ENCODE measurements around the gene ZNF487. TPM values are rescaled to one million over a fixed set of nuclear protein-coding genes. Genes with fewer than 3 reads are reported as not detected.
"Not testable (repeated sequence)": the region's sequence is repeated elsewhere in the genome, so short reads cannot be mapped to it uniquely, and the experiment has no call there.

ZNF487 gene
- total RNA-seq, 2 experiments from 2014 or later, result 3.5 to 6.5 TPM

DNA sequence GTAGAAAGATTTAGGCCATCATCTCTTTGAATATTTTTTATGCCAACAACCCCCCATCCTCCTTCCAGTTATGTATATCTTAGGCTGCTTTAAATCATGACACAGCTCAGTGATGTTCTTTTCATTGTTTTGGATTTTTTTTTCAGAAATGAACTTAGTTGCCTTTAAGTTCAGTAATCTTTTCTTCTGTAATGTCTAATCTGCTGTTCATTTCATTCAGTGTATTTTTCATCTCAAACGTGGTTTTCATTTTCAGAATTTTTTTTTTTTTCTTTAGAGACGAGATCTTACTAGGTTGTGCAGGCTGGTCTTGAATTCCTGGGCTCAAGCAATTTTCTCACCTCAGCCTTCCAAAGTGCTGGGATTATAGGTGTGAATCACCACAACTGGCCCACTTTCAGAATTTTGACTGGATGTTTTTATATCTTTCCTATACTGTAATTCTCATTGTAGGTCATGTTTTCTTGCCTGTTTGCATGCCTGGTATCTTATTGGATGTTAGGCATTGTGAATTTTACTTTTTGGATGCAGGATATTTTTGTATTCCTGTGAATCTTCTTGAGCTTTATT is 8.1 kb downstream of the ZNF487 start:
- no peak for TF ChIP-seq CTCF (conservative IDR thresholded peaks at IDR 0.05; ENCODE audit: low read length)
- TF ChIP-seq EZH2phosphoT487 (IDR thresholded peaks at IDR 0.05; ENCODE audit: borderline replicate concordance, low read depth, low read length), result no peak
- ChIA-PET POLR2A (interaction anchor here (0.7 to 1.0 kb wide), 5 partner anchors 8 to 71 kb away, joined by 3 to 5 read pairs (median 4); no protein-coding TSS in a partner anchor), CTCF (ENCODE audit: unreplicated experiment) (interaction anchor here (1.2 kb wide), 1 partner anchor 9 kb away, joined by 3 read pairs; no protein-coding TSS in a partner anchor)
- Histone ChIP-seq H2AFZ (ENCODE audit: low read length) (no peak overlapping the region), H3K9me3 (ENCODE audit: low read length) (peaks cover 21% of the 10 kb centered on the region; the same call in 1 of the 2 replicates), H3K4me2 (ENCODE audit: low read length) (no peak overlapping the region), H3K36me3 (ENCODE audit: insufficient read depth, low read length) (peaks cover 11% of the 10 kb centered on the region; the same call in 1 of the 2 replicates), H3K9me2 (ENCODE audit: insufficient read depth, low read length) (no peaks in the 10 kb centered on the region), H3K27ac (ENCODE audit: low read depth, low read length, poor library complexity, severe bottlenecking) (no peak overlapping the region), H4K20me1 (ENCODE audit: insufficient read depth, low read length) (no peaks in the 10 kb centered on the region), H3K79me2 (ENCODE audit: insufficient read depth, low read depth, low read length) (no peaks in the 10 kb centered on the region; the same call in 1 of the 2 replicates), H3K4me3 (ENCODE audit: low read depth, low read length, poor library complexity, severe bottlenecking) (no peak overlapping the region), H3K4me1 (ENCODE audit: insufficient read depth, low read length, poor library complexity, severe bottlenecking) (peaks cover 8% of the 10 kb centered on the region)
- DNase-seq (ENCODE audit: low spot score), result no peak
- intact Hi-C loops (cut with micrococcal nuclease; ENCODE audit: unreplicated experiment), result no loop called here
- BruUV-seq (replicated peaks), result no TSS peak

DNA sequence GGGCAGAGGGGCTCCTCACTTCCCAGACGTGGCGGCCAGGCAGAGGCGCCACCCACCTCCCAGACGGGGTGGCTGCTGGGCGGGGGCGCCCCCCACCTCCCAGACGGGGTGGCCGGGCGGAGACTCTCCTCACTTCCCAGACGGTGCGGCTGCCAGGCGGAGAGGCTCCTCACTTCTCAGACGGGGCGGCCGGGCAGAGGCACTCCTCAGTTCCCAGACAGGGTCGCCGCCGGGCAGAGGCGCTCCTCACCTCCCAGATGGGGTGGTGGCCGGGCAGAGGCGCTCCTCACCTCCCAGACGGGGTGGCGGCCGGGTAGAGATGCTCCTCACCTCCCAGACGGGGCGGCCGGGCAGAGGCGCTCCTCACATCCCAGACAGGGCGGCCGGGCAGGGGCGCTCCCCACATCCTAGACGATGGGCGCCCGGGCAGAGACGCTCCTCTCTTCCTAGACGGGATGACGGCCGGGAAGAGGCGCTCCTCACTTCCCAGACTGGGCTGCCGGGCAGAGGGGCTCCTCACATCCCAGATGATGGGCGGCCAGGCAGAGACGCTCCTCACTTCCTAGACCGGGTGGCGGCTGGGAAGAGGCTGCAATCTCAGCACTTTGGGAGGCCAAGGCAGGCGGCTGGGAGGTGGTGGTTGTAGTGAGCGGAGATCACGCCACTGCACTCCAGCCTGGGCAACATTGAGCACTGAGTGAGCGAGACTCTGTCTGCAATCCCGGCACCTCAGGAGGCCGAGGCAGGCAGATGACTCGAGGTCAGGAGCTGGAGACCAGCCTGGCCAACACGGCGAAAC is 9.5 kb downstream of the ZNF487 start:
- peaks cover 21% of the 10 kb centered on the region; the same call in 1 of the 2 replicates for H3K9me3 ChIP-seq (ENCODE audit: low read length)
- H3K9me2 ChIP-seq (ENCODE audit: insufficient read depth, low read length); H3K4me2 ChIP-seq (ENCODE audit: low read length); H2AFZ ChIP-seq (ENCODE audit: low read length); BruUV-seq (replicated peaks); H3K4me3 ChIP-seq (ENCODE audit: low read depth, low read length, poor library complexity, severe bottlenecking); CTCF ChIA-PET (ENCODE audit: unreplicated experiment); H3K79me2 ChIP-seq (ENCODE audit: insufficient read depth, low read depth, low read length); H3K27ac ChIP-seq (ENCODE audit: low read depth, low read length, poor library complexity, severe bottlenecking); POLR2A ChIA-PET; H4K20me1 ChIP-seq (ENCODE audit: insufficient read depth, low read length); intact Hi-C loops (cut with micrococcal nuclease; ENCODE audit: unreplicated experiment): not testable (repeated sequence)
- H3K36me3 ChIP-seq (ENCODE audit: insufficient read depth, low read length), result peaks cover 11% of the 10 kb centered on the region; the same call in 1 of the 2 replicates
- peaks cover 14% of the 10 kb centered on the region for H3K4me1 ChIP-seq (ENCODE audit: insufficient read depth, low read length, poor library complexity, severe bottlenecking)
- DNase-seq (ENCODE audit: low spot score), result peak; percentile 58

GRCh38 chr10:43448742-43449141 is 11.8 kb downstream of the ZNF487 start:
- H3K27ac ChIP-seq (ENCODE audit: low read depth, low read length, poor library complexity, severe bottlenecking), result no peak overlapping the region
- intact Hi-C loops (cut with micrococcal nuclease; ENCODE audit: unreplicated experiment), result no loop called here
- POLR2A ChIA-PET, result interaction anchor here (0.6 to 1.4 kb wide), 16 partner anchors 9 to 313 kb away, joined by 3 to 13 read pairs (median 4); partner anchors contain the start of gene ZNF487
- no peak overlapping the region for H2AFZ ChIP-seq (ENCODE audit: low read length)
- no peak for DNase-seq (ENCODE audit: low spot score)
- H3K9me3 ChIP-seq (ENCODE audit: low read length), result peaks cover 21% of the 10 kb centered on the region; the same call in 1 of the 2 replicates
- no peaks in the 10 kb centered on the region for H3K9me2 ChIP-seq (ENCODE audit: insufficient read depth, low read length)
- no TSS peak for BruUV-seq (replicated peaks)
- peaks cover 3% of the 10 kb centered on the region; the same call in 1 of the 2 replicates for H3K79me2 ChIP-seq (ENCODE audit: insufficient read depth, low read depth, low read length)
- no peaks in the 10 kb centered on the region for H4K20me1 ChIP-seq (ENCODE audit: insufficient read depth, low read length)
- TF ChIP-seq CTCF (conservative IDR thresholded peaks at IDR 0.05; ENCODE audit: low read length), result no peak
- no peak for TF ChIP-seq EZH2phosphoT487 (IDR thresholded peaks at IDR 0.05; ENCODE audit: borderline replicate concordance, low read depth, low read length)
- CTCF ChIA-PET (ENCODE audit: unreplicated experiment), result no interaction called here
- H3K4me1 ChIP-seq (ENCODE audit: insufficient read depth, low read length, poor library complexity, severe bottlenecking), result peaks cover 36% of the 10 kb centered on the region
- no peak overlapping the region for H3K4me2 ChIP-seq (ENCODE audit: low read length)
- H3K4me3 ChIP-seq (ENCODE audit: low read depth, low read length, poor library complexity, severe bottlenecking), result no peak overlapping the region
- peaks cover 11% of the 10 kb centered on the region; the same call in 1 of the 2 replicates for H3K36me3 ChIP-seq (ENCODE audit: insufficient read depth, low read length)
